Endothelial cell of umbilical vein (primary cell): ENCODE measurements around the gene ZNF365. TPM values are rescaled to one million over a fixed set of nuclear protein-coding genes. Genes with fewer than 3 reads are reported as not detected.
"Not testable (repeated sequence)": the region's sequence is repeated elsewhere in the genome, so short reads cannot be mapped to it uniquely, and the experiment has no call there.

ENCODE experiments used
- BruUV-seq: library from RNA; stranded (reverse); fragments of 400-500 nt; replicated peaks from 2 replicates; lab custom pipeline; 2021; lab: Mats Ljungman, UMichigan
- CTCF ChIA-PET: fragments of 300-600, 350-600 bp; sonication (Branson Sonifier 250); formaldehyde crosslinking; loops from one replicate; lab custom pipeline; 2021; ENCODE audit warnings: antibody characterized with exemption, inconsistent platforms; lab: Charles Lee
- POLR2A ChIA-PET: fragments of 300-600, 350-600 bp; sonication (Branson Sonifier 250); formaldehyde crosslinking; loops from one replicate; lab custom pipeline; 2021; ENCODE audit warnings: antibody characterized with exemption, inconsistent platforms; lab: Charles Lee
- DNase-seq: peaks from one replicate; pipeline ENCODE4 v3.0.0-alpha.2; 2011; ENCODE audit warnings: low read depth, low spot score
- FAIRE-seq: peaks from 2 replicates; lab custom pipeline; 2011; peaks lifted over from hg19 to GRCh38; lab: Jason Lieb, UNC
- H2AFZ ChIP-seq: 2 replicates; pipeline ENCODE4 v1.6.0; 2012; ENCODE audit warnings: low read depth, low read length, control low read depth, inconsistent platforms
- H3K27ac ChIP-seq: 2 replicates; pipeline ENCODE4 v1.5.1; 2011; ENCODE audit warnings: low read depth, mild to moderate bottlenecking, control low read depth, low read length, moderate library complexity; ENCODE audit not compliant: insufficient read depth
- H3K27me3 ChIP-seq, 2 experiments: 2 replicates each; pipeline versions ENCODE4 v1.6.0 to v1.6.1; 2011; ENCODE audit warnings: low read length in 2 of 2, mixed read lengths in 1 of 2; ENCODE audit not compliant: control insufficient read depth in 2 of 2, insufficient read depth in 2 of 2
- H3K36me3 ChIP-seq, 2 experiments: 2 replicates in 1 of 2; 3 replicates in 1 of 2; pipeline ENCODE4 v1.5.1; 2011; ENCODE audit warnings: low read length in 2 of 2, mild to moderate bottlenecking in 1 of 2, moderate library complexity in 1 of 2; ENCODE audit not compliant: control insufficient read depth in 2 of 2, insufficient read depth in 2 of 2; ENCODE audit errors: extremely low read depth in 1 of 2
- H3K4me1 ChIP-seq: 3 replicates; pipeline ENCODE4 v1.5.1; 2011; ENCODE audit warnings: mild to moderate bottlenecking, low read length; ENCODE audit not compliant: control insufficient read depth, insufficient read depth; ENCODE audit errors: extremely low read depth
- H3K4me2 ChIP-seq: 2 replicates; pipeline ENCODE4 v1.6.1; 2011; ENCODE audit warnings: low read length, control low read depth, mixed read lengths; ENCODE audit not compliant: insufficient read depth
- H3K4me3 ChIP-seq, 3 experiments: fragments of 200-600 bp in 1 of 3; sonication (generic), shearing (Covaris generic) in 1 of 3; replicated peaks in 1 of 3; 2 replicates each; pipeline ENCODE4 v1.5.1; 2011 to 2016; ENCODE audit warnings: control low read depth in 3 of 3, low read length in 3 of 3, mild to moderate bottlenecking in 2 of 3, inconsistent platforms in 1 of 3, low read depth in 1 of 3, moderate library complexity in 1 of 3; ENCODE audit not compliant: insufficient read depth in 1 of 3
- H3K79me2 ChIP-seq: 2 replicates; pipeline ENCODE4 v1.6.0; 2012; ENCODE audit warnings: low read length, inconsistent platforms; ENCODE audit not compliant: control insufficient read depth, insufficient read depth
- H3K9ac ChIP-seq: replicated peaks from 2 replicates; pipeline ENCODE3; 2011; ENCODE audit warnings: low read length, control low read depth; ENCODE audit not compliant: insufficient read depth; ENCODE audit errors: extremely low read depth
- H3K9me1 ChIP-seq: replicated peaks from 3 replicates; pipeline ENCODE4 v1.6.0; 2011; ENCODE audit warnings: mild to moderate bottlenecking, low read length; ENCODE audit not compliant: control insufficient read depth, insufficient read depth; ENCODE audit errors: extremely low read depth
- H3K9me3 ChIP-seq: replicated peaks from 2 replicates; pipeline ENCODE4 v1.5.1; 2012; ENCODE audit warnings: low read length, inconsistent platforms; ENCODE audit not compliant: control insufficient read depth, insufficient read depth
- H4K20me1 ChIP-seq: replicated peaks from 2 replicates; pipeline ENCODE3; 2011; ENCODE audit warnings: mild to moderate bottlenecking, low read length; ENCODE audit not compliant: control insufficient read depth, insufficient read depth; ENCODE audit errors: extremely low read depth
- CTCF ChIP-seq, 2 donors: IDR thresholded peaks; 1 replicate in 1 of 2; 2 replicates in 1 of 2; pipeline ENCODE4 v1.5.1; 2011; ENCODE audit warnings: low read length in 2 of 2, mild to moderate bottlenecking in 2 of 2, moderate library complexity in 2 of 2, control low read depth in 1 of 2, inconsistent platforms in 1 of 2, low read depth in 1 of 2; ENCODE audit not compliant: insufficient read depth in 1 of 2; ENCODE audit errors: extremely low read depth in 1 of 2
- GATA2 ChIP-seq: IDR thresholded peaks from 2 replicates; pipeline ENCODE4 v1.7.0; 2011; ENCODE audit warnings: low read depth, mild to moderate bottlenecking, moderate library complexity, mixed read lengths, low read length; ENCODE audit not compliant: insufficient read length, insufficient read depth
- JUN ChIP-seq: IDR thresholded peaks from 2 replicates; pipeline ENCODE4 v1.6.1; 2011; ENCODE audit warnings: borderline replicate concordance, low read depth; ENCODE audit not compliant: insufficient read length, insufficient read depth
- MYC ChIP-seq: IDR thresholded peaks from one replicate; pipeline ENCODE4 v1.6.1; 2011; ENCODE audit warnings: mild to moderate bottlenecking, low read depth, low read length
- POLR2AphosphoS5 ChIP-seq: IDR thresholded peaks from 2 replicates; pipeline ENCODE4 v1.6.1; 2012; ENCODE audit warnings: low read depth, mild to moderate bottlenecking, control low read depth, low read length, moderate library complexity; ENCODE audit not compliant: insufficient read depth
- dilution Hi-C: fragments of 300-500 bp; cut with MboI; formaldehyde crosslinking; loops from one replicate; pipeline ENCODE4 v1.15.0; 2019; ENCODE audit warnings: low sequenced_read_pairs; ENCODE audit not compliant: extremely low pct_ligation_motif_present
- intact Hi-C: fragments of 100-400 bp; cut with micrococcal nuclease; formaldehyde crosslinking; loops from one replicate; pipeline ENCODE4 v1.10.0; 2022
- polyA plus RNA-seq, 4 experiments: library from polyadenylated mRNA; depleted of rRNA in 3 of 4; stranded (reverse) in 3 of 4; unstranded in 1 of 4; fragments of >200 nt; gene quantifications; 2 replicates each; pipeline versions ENCODE4 v1.2.1 to v1.2.3, GENCODE V29; 2011 to 2012; ENCODE audit warnings: missing spikeins in 1 of 4
- total RNA-seq: library from RNA; stranded (reverse); gene quantifications from 2 replicates; pipeline ENCODE4 v1.2.3, GENCODE V29; 2021
- TF ChIP-seq, protein P1 (sequence below): IDR thresholded peaks from 2 replicates; pipeline ENCODE4 v1.6.1; 2011; ENCODE audit not compliant: insufficient read depth, insufficient read length

ZNF365 gene
- total and polyA plus RNA-seq, 2 donors (not counting 3 experiments of a cell fraction or from before 2014, with no cell fraction given): 1.3 to 2.9 TPM

DNA sequence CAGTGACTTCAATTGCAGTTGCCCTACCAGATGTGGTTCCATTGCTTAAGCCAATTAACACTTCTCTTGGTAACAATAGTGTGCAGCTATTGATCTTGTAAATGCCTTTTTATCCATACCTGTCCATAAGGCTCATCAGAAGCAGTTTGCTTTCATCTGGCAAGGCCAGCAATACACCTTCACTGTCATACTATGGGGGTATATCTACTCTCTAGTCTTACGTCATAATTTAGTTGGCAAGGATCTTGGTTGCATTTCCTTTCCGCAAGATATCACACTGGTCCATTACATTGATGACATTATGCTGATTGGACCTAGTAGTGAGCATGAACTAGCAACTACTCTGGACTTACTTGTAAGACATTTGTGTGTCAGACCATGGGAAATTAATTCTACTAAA, 17.7 kb upstream of the ZNF365 start:
- H3K36me3 ChIP-seq: no peaks in the 10 kb centered on the region
- intact Hi-C loops (no loop called here), dilution Hi-C loops (no loop called here)
- CTCF ChIA-PET: no interaction called here
- no peak overlapping the region for H3K9ac ChIP-seq
- no peaks in the 10 kb centered on the region for H3K9me3 ChIP-seq
- no peak for DNase-seq
- no peaks in the 10 kb centered on the region for H4K20me1 ChIP-seq
- POLR2A ChIA-PET: no interaction called here
- FAIRE-seq: no peak
- no peaks in the 10 kb centered on the region for H3K4me1 ChIP-seq
- no peaks in the 10 kb centered on the region for H3K79me2 ChIP-seq
- no TSS peak for BruUV-seq
- H2AFZ ChIP-seq: no peak overlapping the region
- no peaks in the 10 kb centered on the region for H3K27me3 ChIP-seq
- H3K4me3 ChIP-seq: no peak overlapping the region
- TF ChIP-seq JUN: no peak
- no peak for TF ChIP-seq POLR2AphosphoS5
- TF ChIP-seq, protein P1, sequence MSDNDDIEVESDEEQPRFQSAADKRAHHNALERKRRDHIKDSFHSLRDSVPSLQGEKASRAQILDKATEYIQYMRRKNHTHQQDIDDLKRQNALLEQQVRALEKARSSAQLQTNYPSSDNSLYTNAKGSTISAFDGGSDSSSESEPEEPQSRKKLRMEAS: no peak
- TF ChIP-seq CTCF (IDR thresholded peaks at IDR 0.05; ENCODE audit: extremely low read depth in 1 of 2, insufficient read depth in 1 of 2, low read depth in 1 of 2, low read length in 2 of 2): no peak
- no peak for TF ChIP-seq GATA2
- no peak for TF ChIP-seq MYC
- no peak overlapping the region for H3K27ac ChIP-seq
- no peaks in the 10 kb centered on the region for H3K9me1 ChIP-seq
- H3K4me2 ChIP-seq: no peak overlapping the region

- H3K27me3 ChIP-seq, CTCF ChIA-PET, H3K4me3 ChIP-seq, H3K9me3 ChIP-seq, FAIRE-seq, H3K4me1 ChIP-seq, DNase-seq, H3K9ac ChIP-seq, H3K27ac ChIP-seq, H3K4me2 ChIP-seq, intact Hi-C loops, H2AFZ ChIP-seq, H4K20me1 ChIP-seq, H3K9me1 ChIP-seq, dilution Hi-C loops, H3K36me3 ChIP-seq, H3K79me2 ChIP-seq, BruUV-seq, POLR2A ChIA-PET: not testable (repeated sequence)
Measured at GRCh38 chr10:62358151-62358550, 16.0 kb upstream of the ZNF365 start.
